Ectodermal cell (in vitro differentiated cells): Measurements from ENCODE around the gene PCNA. TPM values are rescaled to one million over a fixed set of nuclear protein-coding genes. Genes with fewer than 3 reads are reported as not detected.

Experiments
- H3K27ac ChIP-seq: 2 replicates; pipeline ENCODE4 v1.7.0; 2013; ENCODE audit warnings: mild to moderate bottlenecking, low read depth, low read length; ENCODE audit not compliant: insufficient read depth, poor library complexity, severe bottlenecking
- H3K27me3 ChIP-seq: 2 replicates; pipeline ENCODE4 v1.7.0; 2013; ENCODE audit warnings: mild to moderate bottlenecking, low read length; ENCODE audit not compliant: insufficient read depth, control insufficient read depth, poor library complexity, severe bottlenecking
- H3K36me3 ChIP-seq: one replicate; pipeline ENCODE4 v1.7.0; 2013; ENCODE audit warnings: low read length; ENCODE audit not compliant: control insufficient read depth, insufficient read depth
- H3K4me1 ChIP-seq: one replicate; pipeline ENCODE4 v1.7.0; 2013; ENCODE audit warnings: low read length; ENCODE audit not compliant: control insufficient read depth, insufficient read depth
- H3K4me3 ChIP-seq: 2 replicates; pipeline ENCODE4 v1.7.0; 2013; ENCODE audit warnings: low read depth, low read length, control low read depth; ENCODE audit not compliant: insufficient read depth
- H3K9me3 ChIP-seq: 2 replicates; pipeline ENCODE4 v1.7.0; 2013; ENCODE audit warnings: mild to moderate bottlenecking, low read length, moderate library complexity; ENCODE audit not compliant: control insufficient read depth
- WGBS, 2 experiments: methylation state at CpG; one replicate each; pipeline ENCODE4 v1.1.7; 2013; ENCODE audit warnings: missing lambda C conversion rate in 2 of 2; 5-methylcytosine and 5-hydroxymethylcytosine counted together
- polyA plus RNA-seq, 4 experiments: library from polyadenylated mRNA; stranded (reverse); fragments of 50-300 nt; gene quantifications; one replicate each; pipeline ENCODE4 v1.2.3, GENCODE V29; 2013

PCNA gene
- 274 TPM for polyA plus RNA-seq (2013, experiment 1 of 4)
- polyA plus RNA-seq (2013, experiment 2 of 4) = 318 TPM
- 255 TPM for polyA plus RNA-seq (2013, experiment 3 of 4)
- 250 TPM for polyA plus RNA-seq (2013, experiment 4 of 4)

DNA sequence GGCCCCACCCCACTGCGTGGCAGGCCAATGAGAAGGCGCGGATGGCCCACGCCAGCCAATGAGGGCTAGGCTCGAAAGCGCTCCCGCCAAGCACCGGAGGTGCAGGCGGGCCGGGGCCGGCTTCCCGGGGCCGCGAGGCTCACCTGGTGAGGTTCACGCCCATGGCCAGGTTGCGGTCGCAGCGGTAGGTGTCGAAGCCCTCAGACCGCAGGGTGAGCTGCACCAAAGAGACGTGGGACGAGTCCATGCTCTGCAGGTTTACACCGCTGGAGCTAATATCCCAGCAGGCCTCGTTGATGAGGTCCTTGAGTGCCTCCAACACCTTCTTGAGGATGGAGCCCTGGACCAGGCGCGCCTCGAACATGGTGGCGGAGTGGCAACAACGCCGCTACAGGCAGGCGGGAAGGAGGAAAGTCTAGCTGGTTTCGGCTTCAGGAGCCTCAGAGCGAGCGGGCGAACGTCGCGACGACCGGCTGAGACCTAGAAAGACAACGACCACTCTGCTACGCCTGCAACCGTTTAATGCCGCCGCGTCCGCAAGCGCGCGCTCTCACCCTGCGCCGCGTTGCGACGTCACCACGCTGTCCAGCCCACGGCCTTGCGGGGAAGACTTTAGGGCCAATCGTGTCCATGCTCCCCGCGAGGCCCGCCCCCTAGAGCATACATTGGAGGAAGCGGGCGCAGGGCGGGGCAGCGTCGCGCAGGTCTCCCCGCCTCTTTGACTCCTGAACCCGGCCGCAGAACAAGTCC, at the start of gene PCNA:
Gene PCNA (minus strand): TSS at position 524 of the 750 bp plus-strand sequence. CDS start 160 bp downstream, at position 364.
- Histone ChIP-seq H3K4me1 (peaks cover 17% of the 10 kb centered on the region), H3K27ac (peak within 1 kb of the TSS; percentile 90), H3K36me3 (peaks cover 25% of the 10 kb centered on the region), H3K27me3 (no peaks in the 10 kb centered on the region), H3K4me3 (peak within 1 kb of the TSS; percentile 78), H3K9me3 (no peaks in the 10 kb centered on the region)
- 0% methylated on average over 71 of the region's 71 CpGs for WGBS, 2 experiments

DNA sequence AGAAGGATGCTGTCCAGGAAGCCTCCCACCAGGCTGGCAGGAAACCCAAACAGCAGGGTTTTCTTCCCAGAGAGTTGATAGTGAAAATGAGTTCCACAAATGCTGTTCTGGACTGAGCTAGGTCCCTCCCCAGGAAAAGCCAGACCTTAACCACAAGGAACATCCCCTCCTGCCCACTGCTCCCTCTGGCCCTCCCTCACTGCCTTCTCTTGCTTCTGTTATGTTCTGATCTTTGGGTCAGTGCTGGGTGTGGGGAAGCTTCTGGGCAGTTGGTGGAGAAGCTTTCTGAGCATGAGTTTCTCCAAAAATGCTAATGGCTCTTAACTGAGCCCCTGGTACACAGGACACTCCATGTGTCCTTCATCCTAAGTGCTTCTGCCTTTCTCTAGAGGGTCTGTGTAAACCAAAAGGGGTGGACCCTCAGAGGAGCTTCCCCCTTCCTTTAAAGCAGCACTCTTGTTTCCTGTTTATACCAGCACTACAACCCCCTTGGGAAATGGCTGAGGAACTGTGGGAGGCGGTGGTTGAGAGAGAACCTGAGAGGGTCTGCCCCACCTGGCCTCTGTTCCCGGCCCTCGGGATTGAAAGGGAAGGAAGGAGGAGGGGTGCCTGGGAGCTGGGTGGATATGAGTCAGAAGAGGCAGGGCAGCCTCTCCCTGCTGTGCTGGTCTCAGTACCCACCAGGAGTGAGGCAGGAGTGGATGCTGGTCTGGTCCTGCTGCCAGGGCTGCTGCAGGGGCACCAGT, 49.1 kb upstream of the PCNA start:
- Histone ChIP-seq H3K27me3 (no peaks in the 10 kb centered on the region), H3K4me3 (no peak overlapping the region), H3K4me1 (peaks cover 29% of the 10 kb centered on the region), H3K27ac (no peak overlapping the region), H3K36me3 (no peaks in the 10 kb centered on the region), H3K9me3 (no peaks in the 10 kb centered on the region)
- WGBS, 2 experiments = 46 to 47% methylated on average over 3 of the region's 3 CpGs

DNA sequence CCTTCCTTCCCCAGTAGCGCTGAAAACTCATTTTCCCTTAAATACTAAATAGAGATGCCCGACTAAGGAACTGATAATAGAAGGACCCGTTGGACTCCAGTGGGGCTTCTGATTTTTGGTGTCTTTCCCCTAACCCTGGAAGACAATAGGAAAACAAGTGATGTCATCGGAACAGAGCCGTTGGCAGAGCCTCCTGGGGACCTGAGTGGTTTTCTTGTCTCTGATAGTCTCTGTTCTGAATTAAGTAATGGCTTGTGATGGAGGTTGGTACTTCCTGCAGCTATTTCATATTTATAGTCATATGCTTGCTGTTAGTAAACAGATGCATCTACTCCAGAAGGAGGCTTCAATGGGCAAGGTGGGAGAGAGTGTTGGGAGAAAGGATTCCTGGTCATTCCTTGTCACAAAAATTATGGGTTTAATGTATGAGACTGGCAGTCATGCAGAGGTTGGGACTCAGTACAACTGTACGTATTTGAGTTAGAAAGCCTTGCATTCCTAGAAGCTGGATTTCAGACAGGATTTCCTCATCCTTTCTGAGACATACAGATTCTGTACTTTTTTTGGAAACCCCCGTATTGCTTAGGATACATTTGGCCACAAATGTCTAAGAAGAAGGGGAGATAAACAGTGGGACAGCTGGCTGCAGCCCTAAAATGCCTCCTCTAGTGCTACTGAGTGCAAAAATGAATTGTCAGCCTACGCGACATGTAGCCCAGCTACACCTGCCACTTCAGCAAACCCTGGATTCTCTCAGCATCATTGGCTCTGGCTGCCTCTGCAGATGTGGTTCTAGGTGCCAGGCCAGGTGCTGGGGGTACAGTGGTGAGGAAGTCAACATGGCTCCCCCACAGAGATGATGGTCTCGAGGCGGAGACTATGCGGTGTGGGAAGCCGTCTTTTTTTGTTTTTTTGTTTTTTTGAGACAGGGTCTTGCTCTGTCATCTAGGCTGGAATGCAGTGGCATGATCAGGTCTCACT, 45.2 kb upstream of the PCNA start:
- H3K9me3 ChIP-seq = no peaks in the 10 kb centered on the region
- no peak overlapping the region for H3K27ac ChIP-seq
- no peak overlapping the region for H3K4me3 ChIP-seq
- WGBS, 2 experiments = 85 to 88% methylated on average over 13 of the region's 13 CpGs
- no peaks in the 10 kb centered on the region for H3K36me3 ChIP-seq
- peaks cover 12% of the 10 kb centered on the region for H3K4me1 ChIP-seq
- H3K27me3 ChIP-seq = no peaks in the 10 kb centered on the region

DNA sequence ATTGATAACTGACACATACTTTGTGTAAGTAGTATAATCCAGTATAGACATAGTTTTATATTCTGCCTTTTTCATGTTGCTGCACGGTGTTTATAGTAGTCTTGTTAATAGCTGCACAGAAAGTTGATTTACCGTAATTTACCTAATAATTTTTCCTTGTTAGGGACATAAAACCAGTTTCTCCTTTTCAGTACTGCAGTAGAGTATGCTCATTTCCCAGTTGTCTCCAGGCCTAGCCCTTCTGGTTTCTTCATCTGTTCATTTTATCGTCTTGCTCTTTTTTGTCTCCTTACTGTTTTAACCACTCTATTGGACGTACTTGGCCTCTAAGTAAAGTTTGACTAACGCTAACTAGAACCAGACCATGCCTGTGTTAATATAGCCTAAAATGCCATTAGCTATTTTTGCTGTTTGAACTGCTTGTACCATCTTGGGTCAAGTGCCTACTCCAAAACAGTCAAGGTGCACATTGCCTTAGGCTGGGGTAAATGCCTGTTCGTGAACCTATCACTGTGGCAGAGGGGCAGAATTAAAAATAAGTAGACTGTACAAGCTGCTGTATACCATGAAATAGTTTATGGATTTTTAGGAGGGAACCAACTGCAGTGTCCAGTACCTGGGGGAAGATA, 41.9 kb upstream of the PCNA start:
- no peak overlapping the region for H3K27ac ChIP-seq
- H3K36me3 ChIP-seq = no peaks in the 10 kb centered on the region
- H3K4me3 ChIP-seq = no peak overlapping the region
- no peaks in the 10 kb centered on the region for H3K9me3 ChIP-seq
- no peaks in the 10 kb centered on the region for H3K27me3 ChIP-seq
- WGBS, 2 experiments = 93 to 95% methylated on average over 6 of the region's 6 CpGs
- no peaks in the 10 kb centered on the region for H3K4me1 ChIP-seq

DNA sequence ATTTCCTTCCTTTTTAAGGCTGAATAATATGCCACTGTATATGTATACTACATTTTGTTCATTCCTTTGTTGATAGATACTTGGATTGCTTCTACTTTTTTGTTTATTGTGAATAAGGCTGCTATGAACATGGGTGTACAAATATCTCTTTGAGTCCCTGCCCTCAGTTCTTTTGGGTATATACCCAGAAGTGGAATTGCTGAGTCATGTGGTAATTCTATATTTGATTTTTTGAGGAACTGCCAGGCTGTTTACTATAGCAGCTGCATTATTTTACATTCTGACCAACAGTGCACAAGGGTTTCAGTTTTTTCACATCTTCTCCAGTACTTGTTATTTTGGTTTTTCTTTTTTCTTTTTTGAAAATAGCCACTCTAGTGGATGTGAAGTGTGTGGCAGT, 41.1 kb upstream of the PCNA start:
- no peaks in the 10 kb centered on the region for H3K4me1 ChIP-seq
- H3K4me3 ChIP-seq = no peak overlapping the region
- H3K27ac ChIP-seq = no peak overlapping the region
- H3K36me3 ChIP-seq = no peaks in the 10 kb centered on the region
- H3K27me3 ChIP-seq = no peaks in the 10 kb centered on the region
- H3K9me3 ChIP-seq = no peaks in the 10 kb centered on the region

DNA sequence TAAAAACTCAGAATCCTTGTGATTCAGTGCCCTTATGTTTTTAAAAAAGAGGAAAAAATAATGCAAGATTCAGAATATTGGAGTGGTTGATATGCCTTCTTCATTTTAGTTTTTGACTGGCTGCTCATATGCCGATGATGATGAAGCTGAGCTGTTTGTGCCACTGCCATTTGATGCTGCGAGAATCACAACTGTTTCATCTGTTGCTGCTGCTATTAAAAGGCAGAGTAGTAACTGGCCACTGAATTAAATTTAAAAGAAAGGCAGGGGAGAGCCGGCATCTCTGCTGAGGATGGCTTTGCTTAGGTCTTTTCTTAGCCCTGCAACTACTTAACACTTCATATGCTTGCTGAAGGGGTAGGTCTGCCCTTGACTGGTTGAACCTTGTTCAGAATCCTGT, 40.2 kb upstream of the PCNA start:
- no peaks in the 10 kb centered on the region for H3K9me3 ChIP-seq
- H3K4me3 ChIP-seq = no peak overlapping the region
- H3K27ac ChIP-seq = no peak overlapping the region
- H3K4me1 ChIP-seq = no peaks in the 10 kb centered on the region
- no peaks in the 10 kb centered on the region for H3K27me3 ChIP-seq
- 89 to 93% methylated on average over 3 of the region's 3 CpGs for WGBS, 2 experiments
- no peaks in the 10 kb centered on the region for H3K36me3 ChIP-seq

DNA sequence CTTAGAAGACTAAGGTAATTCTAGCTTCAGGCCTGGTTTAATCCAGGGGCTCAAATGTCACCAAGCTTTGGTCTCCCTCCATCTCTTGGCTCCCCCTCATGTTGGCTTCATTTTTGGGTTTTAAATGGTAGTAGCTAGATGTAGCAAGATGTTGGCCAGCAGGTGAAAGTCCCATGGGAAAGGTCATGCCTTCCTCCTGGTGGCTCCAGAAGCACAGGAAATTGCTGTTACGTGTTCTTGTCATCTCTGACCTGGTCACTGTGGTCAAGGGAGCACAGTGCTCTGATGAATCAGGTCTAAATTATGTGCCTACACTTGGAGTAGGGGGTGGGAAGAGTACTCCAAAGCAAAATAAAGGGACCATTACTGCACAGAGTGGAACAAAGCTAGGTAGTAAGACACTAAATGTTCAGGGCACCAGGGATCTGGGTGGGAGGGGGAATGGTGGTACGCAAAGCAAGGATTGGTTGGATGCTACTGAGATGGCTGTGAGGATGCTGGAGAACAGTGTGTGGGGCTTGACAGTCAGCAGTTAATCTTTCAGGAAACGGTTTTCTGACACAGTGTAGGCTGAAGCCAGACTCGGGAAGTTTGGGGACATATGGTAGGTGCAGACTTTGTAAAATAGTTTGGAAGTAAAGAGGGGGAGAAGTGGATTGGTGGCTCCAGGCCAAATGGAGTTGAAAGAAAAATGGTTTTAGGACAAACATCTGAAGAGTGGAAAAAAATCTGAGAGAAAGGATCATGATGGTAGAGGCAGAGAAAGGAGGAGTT, 37.1 kb upstream of the PCNA start:
- Histone ChIP-seq H3K27me3 (no peaks in the 10 kb centered on the region), H3K4me1 (no peaks in the 10 kb centered on the region), H3K27ac (no peak overlapping the region), H3K4me3 (no peak overlapping the region), H3K9me3 (no peaks in the 10 kb centered on the region), H3K36me3 (no peaks in the 10 kb centered on the region)
- WGBS, 2 experiments = 70 to 72% methylated on average over 4 of the region's 4 CpGs

DNA sequence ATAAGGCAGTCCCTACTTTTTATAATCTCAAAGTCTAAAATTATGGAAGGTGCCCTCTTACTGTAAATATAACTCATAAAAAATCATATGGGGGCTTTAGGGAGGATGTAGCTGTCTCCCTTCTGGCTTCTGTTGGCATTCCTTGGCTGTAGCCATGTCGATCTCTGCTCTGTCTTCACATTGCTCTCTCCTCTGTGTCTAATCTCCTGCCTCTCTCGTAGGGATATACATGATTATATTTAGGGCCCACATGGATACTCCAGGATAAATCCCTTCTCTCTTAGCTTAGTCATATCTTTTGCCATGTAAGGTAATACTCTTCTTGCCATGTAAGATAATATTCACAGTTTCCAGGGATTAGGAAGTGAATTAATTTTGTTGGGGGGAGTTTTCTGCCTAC, 35.6 kb upstream of the PCNA start:
- Histone ChIP-seq H3K27me3 (no peaks in the 10 kb centered on the region), H3K9me3 (no peaks in the 10 kb centered on the region), H3K4me1 (no peaks in the 10 kb centered on the region), H3K36me3 (no peaks in the 10 kb centered on the region), H3K27ac (no peak overlapping the region), H3K4me3 (no peak overlapping the region)
- WGBS, 2 experiments = 89 to 95% methylated on average over 2 of the region's 2 CpGs

DNA sequence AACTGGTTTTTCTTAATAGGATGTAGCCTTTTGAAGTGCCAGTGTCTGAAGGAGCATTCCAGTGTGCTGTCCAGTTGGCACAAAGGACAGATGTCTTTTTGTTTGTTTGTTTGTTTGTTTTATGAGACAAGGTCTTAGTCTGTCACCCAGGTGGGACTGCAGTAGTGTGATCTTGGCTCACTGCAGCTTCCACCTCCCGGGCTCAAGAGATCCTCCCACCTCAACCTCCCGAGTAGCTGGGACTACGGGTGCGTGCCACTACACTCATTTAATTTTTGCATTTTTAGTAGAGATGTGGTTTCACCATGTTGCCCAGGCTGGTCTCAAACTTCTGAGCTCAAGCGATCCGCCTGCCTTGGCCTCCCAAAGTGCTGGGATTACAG, 34.8 kb upstream of the PCNA start:
- Histone ChIP-seq H3K4me3 (no peak overlapping the region), H3K4me1 (no peaks in the 10 kb centered on the region), H3K9me3 (no peaks in the 10 kb centered on the region), H3K36me3 (no peaks in the 10 kb centered on the region), H3K27me3 (no peaks in the 10 kb centered on the region), H3K27ac (no peak overlapping the region)
- WGBS, 2 experiments = 90 to 99% methylated on average over 6 of the region's 6 CpGs
